Smooth muscle cell (in vitro differentiated cells): Measurements from ENCODE around the gene ZNF827. TPM values are rescaled to one million over a fixed set of nuclear protein-coding genes. Genes with fewer than 3 reads are reported as not detected.

Experiments used
- DNase-seq: peaks from one replicate; lab custom pipeline; 2025; ENCODE audit not compliant: unreplicated experiment; lab: John Stamatoyannopoulos, UW
- H2AFZ ChIP-seq: fragments of 200-600 bp; sonication (generic); 2 replicates; pipeline ENCODE4 v1.6.0; 2016; ENCODE audit warnings: antibody characterized with exemption, low read depth, mild to moderate bottlenecking
- H3F3A ChIP-seq: fragments of 200-600 bp; sonication (generic); 2 replicates; pipeline ENCODE4 v1.6.0; 2017; ENCODE audit warnings: antibody characterized with exemption, low read depth
- H3K27ac ChIP-seq: fragments of 200-600 bp; sonication (generic); 2 replicates; pipeline ENCODE4 v1.5.1; 2016; ENCODE audit warnings: low read depth, mild to moderate bottlenecking
- H3K27me3 ChIP-seq: fragments of 200-600 bp; sonication (generic); 2 replicates; pipeline ENCODE4 v1.6.1; 2016; ENCODE audit warnings: low read depth, mild to moderate bottlenecking
- H3K36me3 ChIP-seq: fragments of 200-600 bp; sonication (generic); 2 replicates; pipeline ENCODE4 v1.5.1; 2016; ENCODE audit warnings: low read depth
- H3K4me1 ChIP-seq: fragments of 200-600 bp; sonication (generic); 2 replicates; pipeline ENCODE4 v1.5.1; 2016; ENCODE audit warnings: low read depth
- H3K4me2 ChIP-seq: fragments of 200-600 bp; sonication (generic); 2 replicates; pipeline ENCODE4 v1.6.0; 2016; ENCODE audit warnings: mild to moderate bottlenecking
- H3K4me3 ChIP-seq: fragments of 200-600 bp; sonication (generic); 2 replicates; pipeline ENCODE4 v1.5.1; 2016; ENCODE audit warnings: mild to moderate bottlenecking
- H3K79me2 ChIP-seq: fragments of 200-600 bp; sonication (generic); 2 replicates; pipeline ENCODE4 v1.6.0; 2016; ENCODE audit warnings: low read depth, mild to moderate bottlenecking
- H3K9ac ChIP-seq: fragments of 200-600 bp; sonication (generic); 2 replicates; pipeline ENCODE4 v1.6.0; 2016; ENCODE audit warnings: low read depth
- H3K9me3 ChIP-seq: fragments of 200-600 bp; sonication (generic); replicated peaks from 2 replicates; pipeline ENCODE4 v1.5.1; 2016; ENCODE audit warnings: low read depth
- H4K20me1 ChIP-seq: fragments of 200-600 bp; sonication (generic); 2 replicates; pipeline ENCODE4 v1.6.0; 2016; ENCODE audit warnings: low read depth
- CTCF ChIP-seq: fragments of 200-600 bp; sonication (generic); IDR thresholded peaks from 2 replicates; pipeline ENCODE4 v1.5.1; 2017; ENCODE audit warnings: borderline replicate concordance, mild to moderate bottlenecking, antibody characterized with exemption; ENCODE audit not compliant: insufficient read depth, poor library complexity, severe bottlenecking
- WGBS: methylation state at CpG from one replicate; pipeline ENCODE4 v1.1.7; 2016; ENCODE audit warnings: low lambda C conversion rate; 5-methylcytosine and 5-hydroxymethylcytosine counted together
- polyA plus RNA-seq: library from polyadenylated mRNA; unstranded; fragments of >200 nt; fragmentation: Nextera tagmentation; extraction: Ambion mirVana; gene quantifications from 2 replicates; pipeline ENCODE4 v1.2.1, GENCODE V29; 2016
- total RNA-seq: library from RNA; depleted of rRNA; stranded (reverse); fragments of >200 nt; gene quantifications from 2 replicates; pipeline ENCODE4 v1.2.3, GENCODE V29; 2014

ZNF827 gene
- total and polyA plus RNA-seq, 2 experiments from 2014 or later = 6.5 to 12.8 TPM

GRCh38 chr4:145719752-145720624 is 218.6 kb downstream of the ZNF827 start:
- DNase-seq = no peak
- no peaks in the 10 kb centered on the region for H4K20me1 ChIP-seq
- H3K27ac ChIP-seq = no peak overlapping the region
- no peaks in the 10 kb centered on the region for H3K79me2 ChIP-seq
- H3K4me1 ChIP-seq = no peaks in the 10 kb centered on the region
- WGBS = 81% methylated on average over 10 of the region's 10 CpGs
- no peak overlapping the region for H3K4me3 ChIP-seq
- H3K36me3 ChIP-seq = no peaks in the 10 kb centered on the region
- no peak for TF ChIP-seq CTCF
- H3K4me2 ChIP-seq = no peak overlapping the region
- H3F3A ChIP-seq = no peaks in the 10 kb centered on the region
- H3K9ac ChIP-seq = no peak overlapping the region
- H3K27me3 ChIP-seq = no peaks in the 10 kb centered on the region
- H3K9me3 ChIP-seq = no peaks in the 10 kb centered on the region
- no peak overlapping the region for H2AFZ ChIP-seq

GRCh38 chr4:145716661-145717200 is 221.9 kb downstream of the ZNF827 start:
- WGBS = 55% methylated on average over 1 of the region's 1 CpG
- H3K9ac ChIP-seq = no peak overlapping the region

GRCh38 chr4:145716200-145716599 is 222.4 kb downstream of the ZNF827 start:
- no peak for DNase-seq
- WGBS = 75% methylated on average over 3 of the region's 3 CpGs
- H3K4me2 ChIP-seq = no peak overlapping the region
- no peaks in the 10 kb centered on the region for H3K79me2 ChIP-seq
- H3K27ac ChIP-seq = no peak overlapping the region
- H4K20me1 ChIP-seq = no peaks in the 10 kb centered on the region
- H2AFZ ChIP-seq = no peak overlapping the region
- TF ChIP-seq CTCF = no peak
- no peaks in the 10 kb centered on the region for H3K36me3 ChIP-seq
- H3K27me3 ChIP-seq = no peaks in the 10 kb centered on the region
- H3K9ac ChIP-seq = no peak overlapping the region
- no peak overlapping the region for H3K4me3 ChIP-seq
- no peaks in the 10 kb centered on the region for H3F3A ChIP-seq
- H3K4me1 ChIP-seq = no peaks in the 10 kb centered on the region
- no peaks in the 10 kb centered on the region for H3K9me3 ChIP-seq

More at GRCh38 chr4:145716661-145717200, 221.9 kb downstream of the ZNF827 start:
- Histone ChIP-seq H3K9me3 (no peaks in the 10 kb centered on the region), H3K4me3 (no peak overlapping the region), H3K4me1 (no peaks in the 10 kb centered on the region), H2AFZ (no peak overlapping the region), H3F3A (no peaks in the 10 kb centered on the region), H3K27ac (no peak overlapping the region), H3K4me2 (no peak overlapping the region), H4K20me1 (no peaks in the 10 kb centered on the region), H3K36me3 (no peaks in the 10 kb centered on the region), H3K79me2 (no peaks in the 10 kb centered on the region), H3K27me3 (no peaks in the 10 kb centered on the region)
- DNase-seq = no peak
- TF ChIP-seq CTCF = no peak
